T-cell (primary cell): ENCODE measurements around the gene BBLN. TPM values are rescaled to one million over a fixed set of nuclear protein-coding genes. Genes with fewer than 3 reads are reported as not detected.
A peak's percentile ranks its signal among the peaks of the same experiment; 100 is the strongest.

Experiments used
- ATAC-seq, 4 experiments: fragments of 200-7000 bp in 3 of 4; fragments of 150-1000 bp in 1 of 4; cut with Tn5 transposase; replicated peaks in 1 of 4; 1 replicate in 3 of 4; 2 replicates in 1 of 4; pipeline ENCODE4 v1.10.0; 2021; ENCODE audit warnings: moderate library complexity in 3 of 4, mild to moderate bottlenecking in 2 of 4, moderate number of reproducible peaks in 1 of 4
- CTCF ChIA-PET, 2 donors: fragments of 300-600 bp; sonication (Branson Sonifier 250); formaldehyde crosslinking; loops; one replicate each; lab custom pipeline; 2022; ENCODE audit warnings: antibody characterized with exemption in 2 of 2; lab: Charles Lee
- POLR2A ChIA-PET, 2 donors: fragments of 300-600 bp; sonication (Branson Sonifier 250); formaldehyde crosslinking; loops; one replicate each; lab custom pipeline; 2022; ENCODE audit warnings: antibody characterized with exemption in 2 of 2; lab: Charles Lee
- DNase-seq, 35 experiments: peaks; one replicate each; pipeline versions ENCODE4 v3.0.0 to v3.0.0-alpha.2; 2013 to 2023
- H3K27ac ChIP-seq: one replicate; pipeline ENCODE4 v1.5.1; 2013; ENCODE audit warnings: low read length
- H3K27me3 ChIP-seq, 2 experiments: replicated peaks in 1 of 2; 1 replicate in 1 of 2; 2 replicates in 1 of 2; pipeline versions ENCODE4 v1.6.1 to v1.7.0; 2013; ENCODE audit warnings: low read length in 1 of 2, mixed read lengths in 1 of 2; ENCODE audit not compliant: control insufficient read depth in 2 of 2, insufficient read depth in 2 of 2; ENCODE audit errors: extremely low read depth in 1 of 2
- H3K36me3 ChIP-seq, 2 donors: 1 replicate in 1 of 2; 2 replicates in 1 of 2; pipeline versions ENCODE4 v1.6.1 to v1.7.0; 2013; ENCODE audit warnings: low read length in 1 of 2; ENCODE audit not compliant: control insufficient read depth in 2 of 2, insufficient read depth in 1 of 2; ENCODE audit errors: extremely low read depth in 1 of 2
- H3K4me1 ChIP-seq, 2 experiments: 1 replicate in 1 of 2; 2 replicates in 1 of 2; pipeline versions ENCODE4 v1.6.1 to v1.7.0; 2013; ENCODE audit warnings: low read length in 2 of 2, mixed read lengths in 1 of 2; ENCODE audit not compliant: insufficient read depth in 2 of 2, control insufficient read depth in 1 of 2; ENCODE audit errors: extremely low read depth in 1 of 2
- H3K4me3 ChIP-seq, 2 donors: 1 replicate in 1 of 2; 2 replicates in 1 of 2; pipeline versions ENCODE4 v1.5.1 to v1.7.0; 2013; ENCODE audit warnings: mild to moderate bottlenecking in 2 of 2, low read length in 1 of 2, moderate library complexity in 1 of 2; ENCODE audit not compliant: control insufficient read depth in 1 of 2; ENCODE audit errors: extremely low read depth in 1 of 2
- H3K9me3 ChIP-seq: 2 replicates; pipeline ENCODE4 v1.7.0; 2013
- H3K27ac Mint-ChIP-seq, 2 donors: one replicate each; pipeline ENCODE4 v1.8.0; 2020 to 2021; ENCODE audit warnings: mild to moderate bottlenecking in 2 of 2, mixed read lengths in 2 of 2
- H3K27me3 Mint-ChIP-seq, 2 donors: one replicate each; pipeline ENCODE4 v1.8.0; 2021 to 2022; ENCODE audit warnings: mixed read lengths in 2 of 2
- H3K36me3 Mint-ChIP-seq: one replicate; pipeline ENCODE4 v1.8.0; 2021; ENCODE audit warnings: mixed read lengths
- H3K4me1 Mint-ChIP-seq, 3 donors: one replicate each; pipeline ENCODE4 v1.8.0; 2020 to 2022; ENCODE audit warnings: mixed read lengths in 3 of 3, mild to moderate bottlenecking in 1 of 3
- H3K4me3 Mint-ChIP-seq, 3 donors: one replicate each; pipeline ENCODE4 v1.8.0; 2020 to 2022; ENCODE audit warnings: mild to moderate bottlenecking in 3 of 3, mixed read lengths in 3 of 3, moderate library complexity in 3 of 3
- H3K9me3 Mint-ChIP-seq, 3 donors: one replicate each; pipeline ENCODE4 v1.8.0; 2020 to 2022; ENCODE audit warnings: mixed read lengths in 3 of 3
- WGBS: methylation state at CpG from one replicate; pipeline ENCODE4 v1.1.5; 2013; ENCODE audit warnings: missing lambda C conversion rate; ENCODE audit not compliant: insufficient coverage; 5-methylcytosine and 5-hydroxymethylcytosine counted together
- total RNA-seq, 35 experiments: library from RNA in 6 of 35; stranded (reverse) in 6 of 35; fragments of 120-200 nt in 1 of 35; gene quantifications; one replicate each; pipeline versions ENCODE4 v1.2.1 to v1.2.4 and lab custom pipeline; 2013 to 2026

BBLN gene
- total RNA-seq, 5 donors from 2014 or later (not counting 1 experiment from before 2014, with no cell fraction given), result 50.0 to 85.9 (median 81.4) TPM

DNA sequence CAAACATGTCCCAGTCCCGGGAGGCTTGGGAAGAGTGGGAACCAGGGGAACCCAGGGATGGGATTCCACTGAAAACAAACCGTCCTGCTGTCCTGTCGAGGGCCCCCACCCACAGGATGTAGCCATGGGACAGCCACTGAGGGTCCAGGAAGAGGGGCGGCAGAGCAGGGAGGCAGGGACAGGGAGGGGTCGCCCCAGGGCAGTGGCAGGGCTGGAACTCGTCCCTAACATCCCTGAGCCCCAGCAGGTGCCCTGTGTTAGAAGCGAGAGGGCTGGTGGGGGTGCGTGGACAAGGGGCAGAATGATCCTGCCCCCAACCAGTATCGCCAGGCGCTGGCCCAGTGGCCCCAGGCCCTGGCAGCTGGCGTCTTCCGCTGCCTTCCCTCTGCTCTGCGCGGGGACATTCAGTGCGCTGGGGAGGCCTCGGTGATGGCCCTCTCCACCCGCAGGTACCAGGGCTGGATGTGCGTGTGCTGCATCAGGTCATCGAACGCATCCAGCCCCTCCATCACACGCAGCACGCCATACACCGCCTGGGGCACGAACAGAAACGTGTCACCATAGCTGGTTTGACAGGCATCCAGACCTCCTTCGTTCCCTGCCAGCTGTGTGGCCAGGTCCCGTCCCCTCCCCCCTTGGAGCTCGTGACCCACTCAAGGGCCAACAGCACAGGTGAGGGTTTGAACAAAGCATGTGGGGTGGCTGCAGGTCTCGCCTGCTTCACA is 39.2 kb upstream of the BBLN start:
- ATAC-seq, result no peak
- Histone ChIP-seq H3K36me3 (peaks cover 12 to 34% of the 10 kb centered on the region in 2 donors), H3K27me3 (no peaks in the 10 kb centered on the region), H3K27ac (no peak overlapping the region), H3K9me3 (no peaks in the 10 kb centered on the region), H3K4me1 (peaks cover under 1 to 26% of the 10 kb centered on the region in 2 experiments), H3K4me3 (no peak overlapping the region)
- Mint-ChIP-seq H3K36me3 (peaks cover 5% of the 10 kb centered on the region), H3K27ac (no peak overlapping the region), H3K9me3 (no peaks in the 10 kb centered on the region), H3K4me1 (peaks cover 19 to 27% (median 22%) of the 10 kb centered on the region in 3 donors), H3K27me3 (no peaks in the 10 kb centered on the region), H3K4me3 (no peak overlapping the region)
- DNase-seq, result no peak
- CTCF ChIA-PET, result no interaction called here
- WGBS, result 92% methylated on average over 24 of the region's 29 CpGs
- POLR2A ChIA-PET, result no interaction called here

- ATAC-seq (no peak), DNase-seq (no peak)
- no peak overlapping the region for H3K27ac ChIP-seq
- H3K4me1 ChIP-seq, result peaks cover 6 to 32% of the 10 kb centered on the region in 2 experiments
- H3K27ac Mint-ChIP-seq, result no peak overlapping the region
- H3K9me3 Mint-ChIP-seq, result no peaks in the 10 kb centered on the region
- H3K9me3 ChIP-seq, result no peaks in the 10 kb centered on the region
- 100% methylated on average over 1 of the region's 5 CpGs for WGBS
- POLR2A ChIA-PET, result no interaction called here
- H3K4me3 Mint-ChIP-seq, result no peak overlapping the region
- H3K27me3 ChIP-seq, result no peaks in the 10 kb centered on the region
- CTCF ChIA-PET, result no interaction called here
- H3K27me3 Mint-ChIP-seq, result no peaks in the 10 kb centered on the region
- H3K36me3 Mint-ChIP-seq, result peaks cover 5% of the 10 kb centered on the region
- no peak overlapping the region for H3K4me3 ChIP-seq
- H3K4me1 Mint-ChIP-seq, result peaks cover 25 to 32% (median 27%) of the 10 kb centered on the region in 3 donors
- peaks cover 12 to 34% of the 10 kb centered on the region in 2 donors for H3K36me3 ChIP-seq
These were observed 38.6 kb upstream of the BBLN start for GRCh38 chr9:128121466-128121810.

DNA sequence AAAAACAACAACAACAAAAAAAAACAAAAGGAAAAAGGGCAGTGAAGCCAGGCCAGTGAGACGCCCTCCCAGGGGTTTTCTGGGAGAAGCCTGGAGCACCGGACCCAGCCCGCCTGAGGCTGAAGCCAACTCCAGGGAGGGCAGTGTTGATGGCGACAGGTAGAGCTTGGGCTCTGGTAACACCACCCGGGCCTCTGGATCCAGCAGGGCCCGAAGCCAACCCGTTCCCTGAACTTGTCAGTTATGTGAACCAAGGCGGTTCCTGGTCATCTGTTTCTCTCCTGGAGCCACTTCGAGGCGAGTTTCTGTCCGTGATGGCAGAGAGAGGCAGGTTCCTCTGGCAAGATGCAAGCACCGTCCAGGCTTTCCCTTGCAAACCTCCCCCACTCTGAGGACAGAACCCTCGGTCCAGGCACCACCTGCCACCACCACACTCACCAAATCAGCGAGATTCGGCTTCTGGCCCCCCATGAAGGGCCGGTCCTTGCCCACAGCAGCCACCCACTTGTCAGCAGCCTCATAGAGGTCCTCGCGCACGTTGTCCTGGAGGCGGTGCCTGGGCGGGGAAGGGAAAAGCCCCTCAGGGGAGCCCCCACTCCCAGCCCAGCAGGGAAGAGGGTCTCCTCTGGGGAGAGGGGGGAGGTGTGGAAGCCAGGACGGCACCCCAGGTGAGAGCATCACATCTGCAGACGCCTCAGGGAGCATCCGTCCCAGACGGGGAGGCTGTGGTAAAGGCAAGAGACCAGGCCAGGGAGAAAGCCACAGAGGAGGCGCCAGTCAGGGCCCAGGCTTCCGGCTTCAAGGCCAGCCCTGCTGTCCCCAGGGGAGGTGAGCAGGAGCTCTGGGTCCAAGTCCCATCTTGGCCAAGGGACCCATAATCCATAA is 37.9 kb upstream of the BBLN start:
- ATAC-seq (no peak), DNase-seq (no peak)
- peaks cover 25 to 34% (median 32%) of the 10 kb centered on the region in 3 donors for H3K4me1 Mint-ChIP-seq
- 87% methylated on average over 18 of the region's 27 CpGs for WGBS
- ChIA-PET CTCF (no interaction called here), POLR2A (no interaction called here)
- no peak overlapping the region for H3K27ac ChIP-seq
- no peaks in the 10 kb centered on the region for H3K9me3 Mint-ChIP-seq
- H3K27ac Mint-ChIP-seq, result peak overlapping the region in 1 of 2 donors; percentile 61
- no peak overlapping the region for H3K4me3 ChIP-seq
- H3K27me3 ChIP-seq, result no peaks in the 10 kb centered on the region
- H3K4me1 ChIP-seq, result peaks cover 7 to 38% of the 10 kb centered on the region in 2 experiments
- no peaks in the 10 kb centered on the region for H3K9me3 ChIP-seq
- H3K36me3 ChIP-seq, result peaks cover 12 to 34% of the 10 kb centered on the region in 2 donors
- H3K27me3 Mint-ChIP-seq, result no peaks in the 10 kb centered on the region
- no peak overlapping the region for H3K4me3 Mint-ChIP-seq
- peaks cover 5% of the 10 kb centered on the region for H3K36me3 Mint-ChIP-seq

DNA sequence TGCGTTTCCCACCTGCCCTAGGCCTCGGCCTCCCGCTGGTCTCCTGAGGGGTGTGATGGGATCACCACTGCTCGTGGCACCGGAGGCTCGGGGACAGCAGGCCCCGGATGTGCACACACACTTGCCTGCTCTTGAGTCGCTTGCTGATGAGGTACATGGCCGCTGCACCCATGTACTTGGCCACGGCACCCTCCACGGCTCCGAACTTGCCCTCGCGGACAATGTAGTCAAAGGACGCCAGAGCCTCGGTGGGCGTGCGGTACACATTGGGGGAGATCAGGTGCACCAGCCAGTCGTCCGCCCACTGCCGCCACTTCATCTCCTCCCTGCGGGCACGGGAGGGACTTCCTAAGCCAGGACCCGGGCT is 37.3 kb upstream of the BBLN start:
- no peak overlapping the region for H3K4me3 ChIP-seq
- no peak overlapping the region for H3K27ac ChIP-seq
- no peak for ATAC-seq
- POLR2A ChIA-PET, result no interaction called here
- Mint-ChIP-seq H3K4me1 (peaks cover 20 to 29% (median 28%) of the 10 kb centered on the region in 3 donors), H3K4me3 (no peak overlapping the region), H3K27ac (no peak overlapping the region), H3K27me3 (no peaks in the 10 kb centered on the region), H3K36me3 (peaks cover 3% of the 10 kb centered on the region), H3K9me3 (no peaks in the 10 kb centered on the region)
- peaks cover 12 to 34% of the 10 kb centered on the region in 2 donors for H3K36me3 ChIP-seq
- no peaks in the 10 kb centered on the region for H3K9me3 ChIP-seq
- CTCF ChIA-PET, result no interaction called here
- peaks cover 7 to 32% of the 10 kb centered on the region in 2 experiments for H3K4me1 ChIP-seq
- WGBS, result 97% methylated on average over 21 of the region's 24 CpGs
- H3K27me3 ChIP-seq, result no peaks in the 10 kb centered on the region
- DNase-seq, result no peak

- DNase-seq (no peak), ATAC-seq (no peak)
- Histone ChIP-seq H3K4me1 (peaks cover 7 to 30% of the 10 kb centered on the region in 2 experiments), H3K27ac (no peak overlapping the region), H3K27me3 (no peaks in the 10 kb centered on the region), H3K9me3 (no peaks in the 10 kb centered on the region), H3K4me3 (no peak overlapping the region), H3K36me3 (peaks cover 12 to 34% of the 10 kb centered on the region in 2 donors)
- no peaks in the 10 kb centered on the region for H3K9me3 Mint-ChIP-seq
- peaks cover 22 to 29% (median 28%) of the 10 kb centered on the region in 3 donors for H3K4me1 Mint-ChIP-seq
- CTCF ChIA-PET, result no interaction called here
- no peaks in the 10 kb centered on the region for H3K27me3 Mint-ChIP-seq
- POLR2A ChIA-PET, result interaction anchor here in 1 of 2 donors (0.7 kb wide), 1 partner anchor 428 kb away, joined by 3 read pairs; no protein-coding TSS in a partner anchor
- H3K27ac Mint-ChIP-seq, result no peak overlapping the region
- 91% methylated on average over 7 of the region's 21 CpGs for WGBS
- peaks cover 3% of the 10 kb centered on the region for H3K36me3 Mint-ChIP-seq
- no peak overlapping the region for H3K4me3 Mint-ChIP-seq
These were observed 36.5 kb upstream of the BBLN start for GRCh38 chr9:128123451-128124080.

DNA sequence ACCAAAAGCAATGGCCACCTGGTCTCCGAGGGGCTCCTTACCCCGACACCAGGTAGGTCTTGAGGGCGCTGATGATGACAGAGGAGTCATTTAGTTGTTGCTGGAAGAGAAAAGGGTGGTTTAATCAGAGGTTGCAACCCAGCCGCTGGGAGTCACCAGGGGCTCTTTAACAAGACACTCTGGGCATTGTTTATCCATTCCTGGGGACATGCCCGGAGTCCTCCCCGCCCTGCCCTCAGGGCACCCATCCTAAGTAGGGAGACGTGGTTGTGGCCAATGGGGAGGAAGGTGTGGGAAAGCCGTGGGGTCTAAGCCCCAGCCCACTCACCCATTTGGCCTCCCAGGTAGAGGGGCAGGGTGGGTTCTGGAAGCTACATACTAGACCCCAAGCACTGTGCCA is 35.6 kb upstream of the BBLN start:
- CTCF ChIA-PET, result no interaction called here

More for the DNA sequence above, 35.6 kb upstream of the BBLN start:
- POLR2A ChIA-PET, result no interaction called here
- H3K36me3 ChIP-seq, result peaks cover 12 to 34% of the 10 kb centered on the region in 2 donors
- H3K4me3 ChIP-seq, result no peak overlapping the region
- no peak overlapping the region for H3K27ac ChIP-seq
- DNase-seq (no peak), ATAC-seq (no peak)
- Mint-ChIP-seq H3K4me1 (peaks cover 28 to 36% (median 35%) of the 10 kb centered on the region in 3 donors), H3K27me3 (no peaks in the 10 kb centered on the region), H3K4me3 (no peak overlapping the region), H3K27ac (peak overlapping the region; percentile 59 to 71), H3K36me3 (peaks cover 3% of the 10 kb centered on the region), H3K9me3 (no peaks in the 10 kb centered on the region)
- H3K27me3 ChIP-seq, result no peaks in the 10 kb centered on the region
- WGBS, result 100% methylated on average over 4 of the region's 8 CpGs
- peaks cover 11 to 39% of the 10 kb centered on the region in 2 experiments for H3K4me1 ChIP-seq
- H3K9me3 ChIP-seq, result no peaks in the 10 kb centered on the region
